ENCODE results near the gene NTN1.

Gene NTN1

DNA sequence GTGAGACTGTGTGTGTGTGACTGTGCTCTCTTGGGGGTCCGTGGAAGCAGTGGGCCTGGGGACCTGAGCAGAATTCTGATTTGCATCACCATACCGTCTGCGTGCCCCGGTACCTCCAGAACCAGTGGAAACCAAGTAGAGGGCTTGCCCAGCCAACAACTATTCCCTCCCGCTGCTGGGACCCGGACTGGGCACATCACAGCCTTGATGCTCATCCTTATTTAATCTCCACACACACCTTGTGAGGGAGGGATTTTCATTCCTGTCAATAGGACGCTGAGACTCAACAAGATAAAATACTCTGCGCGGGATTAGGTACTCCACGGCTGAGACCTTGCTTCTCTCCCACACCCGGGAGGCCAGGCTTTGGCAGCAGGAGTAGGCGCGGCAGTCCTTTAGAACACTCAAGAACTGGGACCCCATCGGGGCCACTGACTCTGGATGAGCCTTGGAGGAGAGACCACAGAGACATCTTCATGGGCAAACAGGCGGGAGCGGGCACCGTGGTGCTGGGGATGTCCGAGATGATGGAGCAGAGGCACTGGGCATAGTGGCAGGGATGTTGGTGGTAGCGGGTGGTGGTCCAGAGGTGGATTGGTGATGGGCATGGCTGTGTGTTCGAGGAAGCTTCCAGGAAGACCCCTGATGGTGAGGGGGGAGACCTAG is 208.0 kb downstream of the NTN1 start:
- FAIRE-seq (no peak), DNase-seq (ENCODE audit: low spot score) (no peak)

DNA sequence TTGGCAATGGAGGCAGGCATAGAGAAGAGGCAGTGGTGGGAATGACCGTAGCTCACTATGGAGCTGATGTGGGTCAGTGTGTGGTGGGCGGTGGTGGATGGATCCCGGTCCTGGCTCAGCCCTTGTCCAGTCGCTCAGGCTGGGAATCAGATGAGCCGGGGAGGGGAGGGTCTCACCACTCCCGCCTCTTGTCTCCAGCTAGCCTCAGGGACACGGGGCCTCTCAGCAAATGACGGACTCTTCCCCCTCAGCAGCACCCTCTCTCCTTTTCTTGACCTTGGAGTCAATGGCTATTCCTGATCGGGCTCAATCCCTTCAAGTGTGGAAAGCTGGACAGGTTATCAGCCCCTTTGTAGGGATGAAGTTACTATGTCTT is 208.5 kb downstream of the NTN1 start:
- no peak for FAIRE-seq
- DNase-seq (ENCODE audit: low spot score): no peak

DNA sequence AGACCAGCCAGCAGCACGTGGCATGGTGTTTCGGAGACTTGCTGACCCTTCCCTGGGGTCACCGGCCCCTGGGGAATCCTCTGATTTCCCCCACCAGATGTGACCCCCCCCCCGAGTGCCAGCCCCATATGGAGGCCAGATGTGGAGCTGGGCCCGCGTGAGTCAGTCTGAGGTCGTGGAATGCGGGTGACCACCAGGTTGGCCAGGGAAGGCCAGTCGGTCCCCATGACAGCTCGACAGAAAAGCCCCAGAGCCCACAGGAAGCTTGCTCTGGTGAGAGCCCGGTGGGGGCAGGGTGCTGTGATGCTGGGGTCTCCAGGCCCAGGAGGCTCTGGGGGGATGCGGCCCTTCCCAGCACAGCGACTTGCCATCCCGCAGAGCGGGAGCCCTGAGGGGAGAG is 209.0 kb downstream of the NTN1 start:
- no peak for DNase-seq (ENCODE audit: low spot score)
- FAIRE-seq: no peak

DNA sequence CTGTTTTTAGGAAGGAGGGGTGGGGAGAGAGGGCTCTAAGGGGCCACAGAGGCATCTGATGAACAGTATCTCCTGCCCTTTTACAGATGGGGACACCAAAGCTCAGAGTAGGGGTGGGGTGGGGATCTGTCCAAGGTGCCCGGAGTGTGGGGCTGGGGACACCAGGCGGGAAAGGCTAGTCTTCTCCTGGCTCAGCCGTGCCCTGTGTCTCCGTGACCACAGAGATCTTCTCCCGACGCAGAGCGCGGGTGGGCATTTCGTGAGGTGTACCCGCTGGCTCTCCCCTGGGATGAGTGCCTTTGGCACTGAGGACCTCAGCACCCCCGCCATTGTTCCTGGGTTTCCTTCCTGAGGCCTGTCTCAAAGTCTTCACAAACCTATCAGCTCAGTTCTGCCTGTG is 209.6 kb downstream of the NTN1 start:
- DNase-seq (ENCODE audit: low spot score) (no peak), FAIRE-seq (no peak)

DNA sequence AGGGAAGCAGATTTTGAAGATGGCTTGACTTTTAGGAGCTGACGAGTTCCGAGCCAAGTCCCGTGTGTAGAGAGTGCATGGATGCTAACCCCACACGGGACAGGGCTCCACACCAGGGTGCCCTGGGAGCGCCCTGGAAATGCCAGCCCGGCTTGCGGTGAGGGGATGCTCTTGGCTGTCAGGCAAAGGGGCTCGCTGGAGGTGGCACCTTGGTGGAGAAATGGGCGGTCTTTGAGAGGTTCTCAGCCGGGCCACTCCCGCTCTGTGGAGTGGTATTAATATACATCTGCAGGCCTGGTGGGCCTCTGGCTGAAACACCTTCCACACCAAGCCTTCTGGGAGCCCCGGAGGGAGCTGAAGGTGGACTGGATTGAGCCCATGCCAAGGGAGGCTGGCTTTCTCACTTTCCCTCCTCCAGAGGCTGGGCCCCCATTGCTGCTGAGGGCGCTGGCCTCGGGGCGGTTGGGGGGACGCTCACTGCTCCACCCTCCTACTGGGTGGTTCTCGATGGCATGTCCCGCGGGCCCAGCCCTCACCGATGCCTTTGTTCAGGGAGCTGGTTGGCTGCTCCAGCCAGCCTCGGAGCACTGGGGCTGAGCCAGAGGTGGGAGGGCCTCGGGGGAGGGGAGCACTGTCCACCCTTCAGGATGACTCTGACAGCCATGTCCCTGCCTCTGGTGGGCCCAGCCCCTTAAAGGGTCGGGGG is 210.3 kb downstream of the NTN1 start:
- DNase-seq (ENCODE audit: low spot score) (no peak), FAIRE-seq (no peak)

DNA sequence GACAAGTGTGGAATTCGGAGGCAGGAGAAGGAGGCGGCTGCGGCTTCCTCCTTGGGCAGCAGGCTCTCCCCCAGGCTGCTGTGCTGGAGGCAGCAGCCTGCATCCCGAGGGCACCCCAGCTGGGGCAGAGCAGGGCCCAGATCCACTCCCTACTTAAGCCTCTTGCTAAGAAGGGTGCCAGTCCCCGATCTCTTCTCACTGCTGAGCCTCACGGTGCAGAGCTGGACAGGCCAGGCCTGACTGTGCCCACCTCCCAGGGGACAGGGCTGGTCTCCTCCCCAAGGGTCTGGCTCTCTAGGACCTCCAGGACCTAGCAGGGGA is 210.8 kb downstream of the NTN1 start:
- FAIRE-seq: no peak
- DNase-seq (ENCODE audit: low spot score): no peak

DNA sequence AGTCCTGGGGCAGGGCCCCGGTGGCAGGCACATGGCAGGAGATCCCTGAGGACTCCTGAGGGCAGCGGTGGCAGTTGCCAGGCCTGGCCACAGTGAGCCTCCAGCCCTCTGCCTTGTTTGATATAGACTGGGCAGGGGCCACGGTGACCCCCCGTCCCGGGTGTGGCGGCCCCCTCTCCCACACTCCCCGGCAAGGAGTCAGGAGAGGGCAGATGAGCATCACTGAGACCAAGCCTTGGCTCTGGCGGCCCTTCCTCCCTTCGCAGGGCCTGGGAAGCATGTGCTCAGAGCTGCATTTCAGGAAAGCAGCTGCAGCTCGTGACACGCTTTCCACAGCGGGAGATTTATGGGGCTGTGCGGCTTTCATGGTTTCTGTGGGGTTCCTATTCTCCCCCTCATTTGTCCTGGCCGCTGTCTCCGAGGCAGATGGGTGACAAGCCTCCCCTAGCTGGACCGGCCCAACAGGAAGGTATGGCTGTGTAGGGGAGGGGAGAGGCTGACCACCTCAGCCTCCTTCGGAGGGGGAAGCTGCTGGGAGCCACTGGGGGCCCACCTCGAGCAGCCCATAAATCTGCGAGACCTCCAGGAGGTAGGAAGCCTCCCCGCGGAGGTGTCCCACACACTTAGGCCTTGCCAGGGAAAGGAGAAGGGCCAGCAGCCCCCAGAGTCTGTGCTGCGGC is 211.4 kb downstream of the NTN1 start:
- FAIRE-seq (no peak), DNase-seq (ENCODE audit: low spot score) (no peak)

DNA sequence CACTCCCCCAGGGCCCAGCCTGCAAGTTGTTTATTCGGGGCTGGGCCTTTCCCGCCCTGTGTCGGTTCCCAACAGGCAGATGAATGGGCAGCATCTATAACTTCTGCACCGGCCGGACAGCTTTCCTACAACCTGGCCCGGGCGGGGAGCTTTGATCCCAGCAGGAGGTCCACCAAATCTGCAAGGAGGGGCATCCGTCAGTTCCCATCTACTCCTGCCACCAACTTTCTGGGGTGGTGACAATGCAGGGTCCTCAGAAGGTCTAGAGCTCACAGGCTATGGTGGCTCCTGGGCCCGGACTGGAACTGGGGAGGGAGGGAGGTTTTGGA is 211.9 kb downstream of the NTN1 start:
- no peak for FAIRE-seq
- DNase-seq (ENCODE audit: low spot score): no peak

DNA sequence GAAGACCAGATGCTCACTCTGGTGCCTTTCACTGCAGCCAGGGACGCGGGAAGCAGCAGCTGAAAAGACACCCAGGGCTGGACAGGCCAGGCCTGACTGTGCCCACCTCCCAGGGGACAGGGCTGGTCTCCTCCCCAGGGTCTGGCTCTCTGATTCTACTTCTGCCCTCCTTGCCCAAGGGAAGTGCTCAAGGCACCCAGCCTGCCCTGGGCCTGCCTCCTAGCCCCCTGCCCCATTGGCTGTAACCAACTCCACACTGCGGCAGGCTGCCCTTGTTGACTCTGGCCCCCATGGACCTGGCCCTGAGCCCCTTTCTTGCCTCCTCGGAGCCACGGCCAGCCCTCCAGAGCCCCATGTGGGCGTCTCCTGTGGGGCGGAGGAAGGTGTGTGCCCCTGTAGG is 212.5 kb downstream of the NTN1 start:
- no peak for FAIRE-seq
- no peak for DNase-seq (ENCODE audit: low spot score)

DNA sequence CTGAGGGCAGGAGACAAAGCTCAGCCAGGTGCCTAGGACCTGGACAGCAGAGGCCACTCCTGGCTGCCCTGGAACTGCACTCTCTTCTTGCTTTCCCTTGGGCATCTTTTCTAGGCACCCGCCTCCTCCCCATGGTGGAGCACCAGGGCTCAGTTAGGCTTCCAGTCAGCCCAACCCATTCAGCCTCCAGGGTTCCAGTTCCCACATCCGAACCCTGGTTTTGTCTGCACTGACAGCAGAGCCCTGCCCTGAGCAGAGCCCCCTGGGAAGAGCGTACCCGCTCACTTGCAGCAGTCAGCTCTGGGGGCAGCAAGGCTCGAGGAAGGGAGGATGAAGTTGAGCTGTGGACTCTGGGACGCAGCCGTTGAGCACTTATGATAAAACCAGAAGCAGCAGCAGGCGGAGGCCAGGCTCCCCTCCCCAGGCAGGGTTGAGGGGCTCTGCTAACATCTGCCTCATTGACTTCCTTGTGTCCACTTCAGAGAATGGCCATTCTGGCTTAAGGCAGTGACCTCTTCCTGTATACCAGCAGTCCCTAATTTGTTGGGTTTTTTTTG is 213.2 kb downstream of the NTN1 start:
- no peak for FAIRE-seq
- DNase-seq (ENCODE audit: low spot score): no peak

DNA sequence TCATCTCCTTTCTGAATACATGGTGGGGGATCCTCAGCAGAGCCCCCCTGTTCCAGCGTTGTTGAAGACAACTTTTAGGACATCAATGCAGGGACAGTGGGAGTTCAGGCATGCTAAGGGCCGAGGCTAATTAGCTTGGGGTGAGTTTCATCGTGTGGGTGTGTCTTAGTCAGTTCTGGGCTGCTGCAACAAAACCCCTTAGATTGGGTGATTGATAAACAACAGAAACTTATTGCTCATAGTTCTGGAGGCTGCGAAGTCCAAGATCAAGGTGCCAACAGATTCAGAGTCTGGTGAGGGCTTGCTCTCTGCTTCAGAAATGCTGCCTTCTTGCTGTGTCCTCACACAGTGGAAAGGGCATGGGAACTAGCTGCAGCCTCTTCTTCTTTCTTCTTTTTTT is 214.0 kb downstream of the NTN1 start:
- DNase-seq (ENCODE audit: low spot score) (no peak), FAIRE-seq (no peak)

DNA sequence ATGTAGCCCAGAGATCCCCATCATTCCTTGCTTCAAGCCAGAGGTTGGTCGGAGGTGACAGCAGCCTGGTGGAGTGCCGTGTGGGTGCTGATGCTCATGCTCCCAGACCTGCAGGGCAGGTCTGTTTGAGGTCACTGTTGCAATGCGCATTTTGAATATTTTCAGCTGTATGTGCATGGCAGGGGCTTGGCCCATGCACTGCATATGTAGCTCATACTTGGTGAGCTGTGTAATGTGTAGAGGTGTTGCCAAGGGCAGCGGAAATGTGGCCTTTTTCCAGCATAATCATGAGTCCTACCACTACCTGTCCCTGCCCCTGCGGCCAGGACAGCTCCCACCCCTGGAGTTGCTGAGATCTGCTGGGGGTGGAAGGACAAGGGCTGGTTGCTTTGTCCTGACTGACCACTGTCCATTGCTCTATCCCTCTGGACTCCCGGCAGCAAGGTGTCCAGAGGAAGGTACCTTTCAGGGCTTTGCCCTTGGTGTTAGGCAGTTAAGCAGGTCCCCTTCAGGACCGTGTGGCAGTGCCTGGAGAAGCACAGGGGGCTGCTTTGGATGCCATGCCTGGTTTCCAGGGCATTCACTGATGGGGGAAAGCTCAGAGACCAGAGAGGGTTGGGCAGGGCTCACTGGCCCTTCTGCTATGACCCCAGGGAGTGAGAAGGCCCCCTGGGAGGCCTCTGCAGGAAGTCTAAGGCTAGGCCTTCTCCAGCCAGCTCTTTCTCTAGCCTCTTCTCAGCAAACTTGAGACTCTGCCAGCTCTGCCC is 215.2 kb downstream of the NTN1 start:
- FAIRE-seq (no peak), DNase-seq (ENCODE audit: low spot score) (no peak)

DNA sequence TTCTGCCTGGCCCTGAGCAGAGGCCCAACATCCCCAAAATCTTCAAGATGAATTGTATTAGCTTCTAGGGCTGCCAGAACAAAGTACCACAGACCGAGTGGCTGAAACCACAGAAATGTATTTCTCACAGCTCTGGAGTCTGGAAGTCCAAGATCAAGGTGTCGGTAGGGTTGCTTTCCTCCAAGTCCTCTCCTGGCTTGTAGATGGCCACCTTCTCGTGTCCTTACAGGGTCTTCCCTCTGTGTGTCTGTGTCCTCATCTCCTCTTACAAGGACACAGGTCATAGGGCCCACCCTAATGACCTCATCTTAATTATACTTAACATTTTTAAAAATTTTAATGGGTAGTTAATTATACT is 215.7 kb downstream of the NTN1 start:
- FAIRE-seq (no peak), DNase-seq (ENCODE audit: low spot score) (no peak)

DNA sequence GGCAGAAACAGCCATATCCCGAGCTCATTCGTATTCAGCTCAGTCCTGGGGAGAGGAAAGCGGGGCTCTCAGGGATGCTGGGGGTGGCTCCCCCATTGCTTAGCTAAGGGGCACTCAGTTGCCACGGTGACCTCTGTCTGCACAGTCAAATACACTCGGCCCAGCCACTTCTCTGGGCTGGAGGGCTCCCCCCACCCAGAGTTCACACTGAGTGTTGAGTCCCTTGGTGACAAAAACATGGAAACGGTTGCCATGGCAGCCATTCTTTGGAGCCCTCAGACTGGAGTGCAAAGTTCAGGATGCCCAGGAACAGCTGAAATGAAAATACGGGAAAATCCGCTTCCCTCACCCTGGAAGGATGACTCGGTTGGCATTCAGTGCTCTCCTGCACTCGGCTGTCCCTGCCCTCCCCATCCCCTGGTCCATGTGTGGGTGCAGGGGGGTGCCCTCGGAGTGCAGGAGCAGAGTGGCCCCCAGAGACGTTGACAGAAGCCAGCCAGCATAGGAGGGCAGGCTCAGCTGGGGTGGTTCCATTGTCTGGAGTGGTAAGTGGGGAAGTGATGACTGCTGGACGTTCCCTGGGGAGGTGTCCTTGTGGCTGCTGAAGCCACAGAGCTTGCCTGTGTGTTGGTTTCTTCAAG is 216.5 kb downstream of the NTN1 start:
- FAIRE-seq: no peak
- DNase-seq (ENCODE audit: low spot score): no peak

DNA sequence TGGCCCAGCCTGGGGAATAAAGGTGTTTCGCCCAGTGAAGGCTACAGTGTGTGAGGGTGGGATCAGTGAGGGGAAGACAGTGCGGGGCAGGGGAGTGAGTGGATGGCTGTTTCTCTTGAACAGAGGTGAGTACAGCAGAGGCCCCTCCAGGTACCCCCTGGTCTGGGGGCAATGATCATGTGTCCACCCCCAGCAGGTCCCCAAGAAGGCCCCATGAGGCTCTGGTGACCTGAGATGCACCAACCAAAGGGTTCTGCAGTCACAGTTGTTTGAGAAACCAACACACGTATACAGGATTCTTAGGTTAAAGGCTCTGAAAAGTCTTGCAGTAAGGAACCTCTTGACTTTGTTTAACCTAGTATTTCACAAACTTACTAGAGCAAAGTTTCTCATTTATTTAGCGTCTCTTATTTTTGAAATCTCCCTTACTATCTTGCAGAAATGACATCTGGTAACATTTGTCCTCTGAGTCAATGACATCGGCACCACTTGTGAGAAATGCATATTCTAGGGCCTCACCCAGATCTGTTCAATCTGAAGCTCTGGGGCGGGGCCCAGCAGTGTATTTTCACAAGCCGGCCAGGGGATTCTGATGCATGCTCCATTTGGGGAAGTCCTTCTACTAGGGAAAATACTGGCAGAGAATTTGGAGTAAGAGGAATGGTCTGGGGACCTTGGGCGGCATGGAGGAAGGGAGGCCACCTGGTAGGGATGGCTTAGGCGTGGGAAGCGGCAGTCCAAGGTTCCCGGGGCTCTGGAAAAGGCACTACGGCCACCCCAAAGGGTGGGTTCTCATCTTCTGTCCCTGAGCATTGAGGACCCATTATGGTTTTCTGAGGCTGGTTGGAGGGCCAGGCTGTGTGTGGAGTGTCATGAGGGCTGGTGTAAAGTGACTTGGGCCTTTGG is 217.3 kb downstream of the NTN1 start:
- DNase-seq (ENCODE audit: low spot score) (no peak), FAIRE-seq (no peak)

DNA sequence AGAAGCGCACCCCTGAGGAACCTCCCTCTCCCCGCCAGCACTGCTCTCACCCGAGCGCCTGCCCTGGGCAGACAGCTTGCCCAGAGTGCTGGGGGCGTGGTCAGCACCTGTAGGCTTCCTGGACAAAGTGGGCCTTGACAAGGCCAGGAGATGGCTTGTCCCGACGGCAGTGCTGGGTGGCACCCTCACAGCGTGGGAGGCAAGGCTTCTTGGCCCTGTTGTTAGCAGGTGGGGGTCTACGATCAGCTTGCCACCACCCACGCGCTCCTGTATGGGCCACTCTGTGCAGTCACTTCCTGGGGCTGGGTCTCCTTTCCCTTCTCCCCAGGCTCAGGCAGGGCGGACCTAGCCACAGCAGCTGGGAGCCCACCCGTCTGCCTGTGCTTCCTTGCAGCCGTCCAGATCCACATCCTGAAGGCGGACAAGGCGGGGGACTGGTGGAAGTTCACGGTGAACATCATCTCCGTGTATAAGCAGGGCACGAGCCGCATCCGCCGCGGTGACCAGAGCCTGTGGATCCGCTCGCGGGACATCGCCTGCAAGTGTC is 218.0 kb downstream of the NTN1 start:
- no peak for DNase-seq (ENCODE audit: low spot score)
- no peak for FAIRE-seq

DNA sequence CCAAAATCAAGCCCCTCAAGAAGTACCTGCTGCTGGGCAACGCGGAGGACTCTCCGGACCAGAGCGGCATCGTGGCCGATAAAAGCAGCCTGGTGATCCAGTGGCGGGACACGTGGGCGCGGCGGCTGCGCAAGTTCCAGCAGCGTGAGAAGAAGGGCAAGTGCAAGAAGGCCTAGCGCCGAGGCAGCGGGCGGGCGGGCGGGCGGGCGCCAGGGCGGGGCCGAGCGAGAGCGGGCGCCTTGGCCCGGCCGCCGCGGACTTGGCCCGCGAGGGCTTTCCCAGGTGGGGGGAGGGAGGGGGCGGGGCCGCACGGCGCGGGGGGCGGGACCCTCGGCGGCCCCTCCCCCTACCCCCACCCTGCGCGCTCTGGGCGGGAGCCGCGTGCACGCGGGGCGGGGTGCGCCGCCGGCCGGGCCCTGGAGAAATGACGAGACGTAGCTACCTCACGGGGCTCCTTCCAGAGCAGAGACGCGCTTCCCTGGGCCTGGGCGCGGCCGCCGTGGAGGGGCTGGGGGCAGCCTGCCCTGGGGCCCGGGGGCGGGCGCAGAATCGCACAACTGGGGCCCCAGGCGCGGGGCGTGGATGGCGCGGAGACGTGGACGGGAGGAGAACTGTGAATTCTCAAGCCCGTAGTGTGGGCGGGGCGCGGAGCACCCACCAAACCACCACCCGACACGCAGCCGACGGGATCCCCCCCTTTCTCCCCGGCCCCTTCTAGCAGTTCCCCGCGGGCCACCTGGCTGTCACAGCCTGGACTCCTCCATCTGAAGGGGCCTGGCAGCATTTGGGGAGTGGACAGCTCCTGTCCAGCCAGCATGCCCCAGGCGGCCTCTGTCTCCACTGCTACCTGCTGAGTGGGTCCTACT is 218.7 kb downstream of the NTN1 start:
- no peak for DNase-seq (ENCODE audit: low spot score)
- FAIRE-seq: no peak

DNA sequence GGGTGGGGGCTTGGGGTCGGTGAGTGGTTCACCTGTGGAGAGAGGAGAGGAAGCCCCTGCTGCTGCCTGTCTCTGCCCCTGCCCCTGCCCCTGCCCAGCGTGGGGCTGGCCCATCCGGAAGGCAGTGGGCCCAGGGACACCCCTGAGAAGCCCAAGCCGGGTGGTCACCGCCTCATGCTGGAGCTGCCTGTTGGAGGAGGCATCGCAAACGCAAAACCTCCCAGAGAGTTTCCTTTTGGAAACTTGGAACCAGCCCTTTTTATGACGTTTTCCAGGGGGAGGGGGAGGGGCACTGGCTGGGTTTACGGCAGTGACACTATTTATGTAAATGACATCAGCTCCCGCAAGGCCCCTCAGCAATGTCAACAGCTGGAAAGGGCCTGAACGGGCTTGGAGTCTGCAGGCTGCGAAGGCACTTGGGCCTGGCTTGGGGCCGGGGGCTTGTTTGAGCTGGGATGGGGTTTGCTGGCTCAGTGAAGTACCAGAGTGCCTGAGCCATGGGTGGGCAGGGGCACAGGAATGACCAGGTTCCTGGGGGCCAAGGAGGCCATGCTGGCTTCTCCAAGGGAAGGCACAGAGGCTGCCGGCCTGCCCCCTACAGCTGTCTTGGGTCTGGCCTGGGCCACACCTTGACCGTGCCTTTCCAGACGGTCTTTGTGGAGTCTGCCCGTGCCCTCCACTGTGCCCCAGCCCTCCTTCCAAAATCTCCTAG is 219.5 kb downstream of the NTN1 start:
- no peak for DNase-seq (ENCODE audit: low spot score)
- FAIRE-seq: no peak

DNA sequence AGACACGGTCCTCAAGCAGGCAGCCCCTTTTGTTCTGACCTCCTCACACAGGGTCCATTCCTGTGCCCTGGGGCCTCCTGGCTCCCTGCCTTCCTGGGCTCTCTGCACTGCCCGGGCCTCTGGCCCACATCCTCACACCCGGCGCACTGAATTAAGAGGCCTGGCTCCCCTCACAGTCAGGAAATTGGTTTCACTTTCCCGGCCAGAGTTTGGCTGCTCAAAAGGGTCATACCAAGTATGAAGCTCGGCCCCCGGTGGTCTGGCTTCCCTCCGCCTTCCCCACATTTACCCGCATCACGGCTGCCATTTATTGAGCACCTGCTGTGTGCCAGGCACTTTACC is 220.0 kb downstream of the NTN1 start:
- FAIRE-seq: no peak

More for the DNA sequence above, 220.0 kb downstream of the NTN1 start:
- no peak for DNase-seq (ENCODE audit: low spot score)
